GM21825 (cell line): ENCODE data around the gene BICD2.

ENCODE experiments used
- ATAC-seq: cut with Tn5 transposase; IDR thresholded peaks from one replicate; pipeline ENCODE4 v1.9.1; 2021; ENCODE audit warnings: mild to moderate bottlenecking, moderate library complexity; ENCODE audit not compliant: unreplicated experiment

BICD2 gene

DNA sequence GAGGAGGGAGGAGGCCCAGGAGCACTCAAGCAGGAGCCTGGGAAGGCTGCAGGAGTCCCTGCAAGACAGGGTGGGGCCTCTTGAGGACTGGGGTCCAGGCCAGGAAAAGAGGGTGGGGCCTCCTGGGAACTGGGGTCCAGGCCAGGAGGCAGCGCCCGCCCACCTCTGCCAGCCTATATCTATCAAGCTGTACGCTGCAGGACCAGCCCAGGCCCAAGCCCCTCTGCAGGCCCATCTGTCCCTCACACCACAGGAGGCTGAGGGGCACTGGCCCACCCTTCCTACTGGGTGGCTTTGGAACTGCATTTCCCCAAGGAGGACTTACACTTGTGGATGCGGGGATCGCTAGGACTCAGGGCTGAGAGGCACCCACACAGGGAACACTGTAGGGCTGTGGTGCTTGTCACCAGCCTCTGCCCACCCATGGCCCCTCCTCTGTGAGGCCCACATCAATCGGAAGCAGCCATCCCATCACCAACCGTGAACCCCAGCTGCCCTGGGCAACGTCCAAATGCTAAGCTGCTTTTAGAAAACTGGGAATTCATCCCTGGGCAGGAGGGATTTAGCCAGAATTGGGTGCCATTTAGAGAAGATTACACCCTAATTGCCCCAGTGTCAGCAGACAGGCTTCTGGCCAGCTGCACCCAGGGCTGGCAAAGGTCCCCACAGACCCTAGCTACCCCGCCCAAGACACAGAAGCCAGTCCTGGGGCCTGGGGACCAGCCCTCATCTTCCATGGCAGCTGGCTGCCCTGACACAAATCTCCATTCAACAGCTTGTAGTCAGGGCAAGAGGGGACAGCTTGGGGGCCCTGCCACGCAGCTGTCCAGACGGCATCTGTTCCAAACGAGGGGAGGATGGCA, 15.3 kb downstream of the BICD2 start:
- no peak for ATAC-seq

DNA sequence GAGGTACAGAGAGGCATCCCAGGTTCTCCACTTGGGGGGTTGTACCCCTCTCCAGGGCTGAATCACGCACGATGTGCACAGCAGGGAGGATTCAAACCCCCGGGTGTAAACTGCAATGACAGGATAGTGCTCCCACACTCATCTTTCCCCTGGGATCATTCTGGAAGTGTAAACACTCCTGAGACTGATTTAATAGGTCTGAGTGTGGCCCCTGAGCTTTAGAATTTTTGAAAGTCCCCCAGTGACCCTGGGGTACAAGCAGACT, 16.5 kb downstream of the BICD2 start:
- ATAC-seq, result no peak

DNA sequence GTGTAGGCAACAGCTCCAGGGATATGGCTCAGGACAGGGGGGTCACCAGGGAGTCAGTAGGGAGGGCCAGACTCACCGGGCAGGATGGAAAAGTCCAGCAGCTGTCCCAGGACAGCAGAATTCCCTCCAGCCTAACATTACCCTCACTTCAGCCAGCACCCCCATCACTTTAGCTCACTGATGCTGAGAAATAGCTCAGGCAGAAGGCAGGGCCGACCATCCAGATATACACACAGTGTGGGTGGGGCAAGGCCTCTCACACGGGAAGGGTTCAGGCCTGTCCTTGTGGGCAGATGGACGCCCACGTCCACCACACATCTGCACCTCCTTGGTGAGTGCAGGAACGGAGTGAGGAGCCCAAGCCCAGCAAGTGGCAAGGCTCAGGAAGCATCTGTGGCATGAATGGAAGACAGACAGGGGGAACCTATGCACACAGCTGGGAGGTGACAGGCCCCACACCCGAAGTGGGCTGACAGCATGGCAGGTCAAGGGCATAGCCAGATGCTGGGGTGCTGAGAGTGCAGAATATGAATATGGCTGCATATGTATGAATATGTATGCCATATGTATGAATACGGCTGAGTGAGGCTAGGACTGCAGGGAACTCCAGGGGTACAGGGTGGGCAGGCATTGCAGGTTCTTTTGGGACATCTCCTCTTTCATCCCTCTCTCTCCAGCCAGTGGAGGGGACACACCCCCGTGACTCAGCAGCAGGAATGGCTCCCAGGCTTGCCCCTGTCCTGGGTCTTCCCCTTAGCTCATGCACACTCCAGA, 17.0 kb downstream of the BICD2 start:
- ATAC-seq, result no peak

DNA sequence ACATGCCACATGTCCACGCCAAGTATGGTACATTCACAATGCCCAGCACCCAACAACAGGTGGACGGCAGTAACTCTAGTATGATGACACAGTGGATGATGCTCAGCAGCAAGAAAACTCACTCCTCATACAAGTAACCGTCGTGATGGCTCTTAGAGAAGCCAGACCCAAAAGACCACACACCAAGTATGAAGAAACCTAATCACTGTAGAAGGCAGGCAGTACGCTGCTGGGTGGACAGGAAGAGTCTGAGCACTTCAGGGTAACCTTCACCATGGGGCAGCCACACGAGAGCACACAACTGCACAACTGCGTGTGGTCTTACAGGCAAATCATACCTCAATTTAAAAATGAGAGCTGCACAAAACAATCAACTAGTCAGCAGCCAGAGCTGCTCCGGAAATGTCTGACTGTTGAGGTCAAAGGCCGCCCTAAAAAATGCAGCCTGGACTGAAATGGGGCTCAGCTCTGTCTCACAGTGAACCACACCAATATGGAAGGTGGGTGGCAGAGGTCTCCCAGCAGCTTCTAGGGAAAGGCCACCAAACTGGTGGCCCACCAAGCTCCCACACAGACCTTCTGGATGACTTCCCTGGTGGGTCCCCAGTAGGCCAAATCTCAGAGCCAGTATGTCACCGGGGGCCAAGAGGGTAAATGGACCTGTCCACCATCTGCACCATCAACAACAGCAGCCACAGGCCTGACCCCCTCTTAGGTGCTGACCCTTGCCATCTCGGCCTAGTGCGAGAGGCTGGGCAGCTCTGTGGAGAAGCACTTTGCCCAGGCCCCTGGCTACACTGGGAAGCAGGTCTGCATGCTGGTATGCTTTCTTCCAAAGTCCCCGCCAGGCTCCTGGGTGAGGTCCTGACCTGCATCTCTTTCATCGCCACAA, 17.8 kb downstream of the BICD2 start:
- no peak for ATAC-seq

DNA sequence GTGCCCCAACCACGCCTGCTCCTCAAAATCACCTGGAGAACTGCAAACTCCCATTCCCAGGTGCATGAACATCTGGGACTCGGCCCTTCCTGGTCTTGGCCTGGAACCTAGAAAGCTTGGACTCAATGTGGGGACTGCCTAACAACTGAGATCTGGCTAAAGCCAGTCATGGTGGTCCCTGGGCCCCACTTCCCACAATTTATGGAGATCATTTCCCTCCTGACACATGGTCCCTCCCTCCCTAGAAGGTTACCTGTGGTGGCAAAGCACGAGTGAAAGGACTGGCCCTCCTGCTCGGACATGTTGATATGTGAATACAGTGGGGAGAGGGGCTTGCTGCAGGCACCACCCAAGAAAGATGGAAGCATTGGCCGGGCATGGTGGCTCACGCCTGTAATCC, 18.8 kb downstream of the BICD2 start:
- no peak for ATAC-seq

- no peak for ATAC-seq
Observed at GRCh38 chr9:92745331-92745730, 19.3 kb downstream of the BICD2 start.

DNA sequence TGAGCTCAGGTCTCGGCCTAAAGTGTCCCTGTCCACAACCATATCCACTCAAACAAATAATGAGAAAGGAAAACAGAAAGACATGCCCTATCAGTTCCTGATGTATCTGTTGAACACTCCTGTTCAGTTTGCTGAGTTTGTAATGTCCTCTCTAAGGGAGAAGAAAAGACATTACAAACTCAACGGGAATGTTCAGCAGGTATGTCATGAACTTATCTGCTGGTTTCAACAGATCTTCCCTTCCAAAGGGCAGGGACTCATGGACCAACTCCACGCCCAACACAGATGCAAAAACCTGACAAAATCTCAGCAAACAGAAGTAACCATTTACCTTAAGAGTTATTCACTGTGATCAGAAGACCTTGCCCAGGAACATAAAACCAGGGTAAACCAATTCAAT, 23.7 kb downstream of the BICD2 start:
- no peak for ATAC-seq

DNA sequence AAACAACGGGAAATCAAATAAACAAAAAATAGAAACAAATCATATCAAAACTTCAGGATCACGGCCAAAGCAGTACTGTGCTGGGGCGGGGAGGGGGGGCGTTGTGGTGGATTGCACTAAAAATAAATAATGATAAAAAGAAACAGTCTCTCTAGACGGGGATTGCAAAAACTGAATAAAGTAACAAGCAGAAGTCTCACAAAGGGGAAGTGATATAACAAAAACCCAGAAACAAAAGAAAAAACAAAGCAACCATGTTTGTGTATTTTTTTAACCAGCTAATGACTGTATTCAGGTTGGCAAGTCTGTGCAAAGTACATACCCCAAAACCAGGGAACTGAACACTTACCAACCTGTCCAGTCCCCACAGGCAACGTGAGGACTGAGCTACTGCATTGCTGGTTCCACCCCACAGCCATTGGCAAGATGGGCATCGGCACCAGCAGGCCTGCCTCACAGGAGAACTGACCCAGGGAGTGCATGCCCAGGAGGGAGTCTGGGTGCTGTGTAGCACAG, 24.1 kb downstream of the BICD2 start:
- no peak for ATAC-seq

DNA sequence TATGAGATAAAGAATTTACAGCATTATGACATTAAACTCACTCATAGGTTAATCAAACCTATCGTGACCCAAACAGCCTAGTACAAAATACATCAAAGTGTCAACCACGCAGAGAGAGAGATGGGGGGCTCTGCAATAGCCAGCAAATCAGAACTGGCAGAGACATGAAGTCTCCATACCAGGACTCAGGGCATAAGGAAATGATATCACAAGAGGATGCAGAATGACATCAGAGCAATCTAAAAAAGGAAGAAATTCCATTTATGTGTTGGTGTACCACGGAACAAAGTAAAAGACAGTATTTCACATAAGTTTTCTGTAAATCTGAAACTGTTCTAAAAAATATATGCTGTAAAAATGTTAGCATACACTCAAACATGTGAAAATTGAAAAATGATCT, 24.6 kb downstream of the BICD2 start:
- ATAC-seq, result no peak

DNA sequence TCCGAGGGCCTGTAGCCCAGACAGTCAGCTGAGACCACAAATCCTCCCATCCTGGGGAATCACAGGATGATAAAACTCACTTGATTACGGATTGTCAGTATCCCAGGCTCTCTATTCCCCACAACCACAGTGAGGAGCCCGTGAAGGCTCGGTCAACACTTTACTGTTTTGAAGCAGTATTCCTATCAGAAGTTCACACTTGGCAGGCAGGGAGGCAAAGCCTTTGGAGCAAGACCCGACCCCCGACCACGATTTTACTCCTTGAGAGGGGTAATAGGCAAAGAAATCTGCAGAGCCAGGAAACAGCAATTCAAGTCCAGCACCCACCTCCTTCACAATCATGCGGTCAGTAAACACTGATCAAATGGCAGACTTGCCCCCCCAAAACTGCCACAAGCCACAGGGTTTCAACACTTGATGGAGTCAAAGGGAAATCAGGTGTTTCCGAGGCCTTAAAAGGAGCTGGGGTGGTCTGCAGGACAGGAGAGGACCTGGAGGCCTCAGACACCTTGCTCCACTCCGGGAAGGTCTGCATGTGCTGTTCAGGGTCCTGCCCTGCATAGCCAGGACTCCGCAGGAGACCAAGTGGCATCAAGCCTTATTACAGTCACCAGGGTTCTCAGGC, 25.2 kb downstream of the BICD2 start:
- ATAC-seq, result no peak

DNA sequence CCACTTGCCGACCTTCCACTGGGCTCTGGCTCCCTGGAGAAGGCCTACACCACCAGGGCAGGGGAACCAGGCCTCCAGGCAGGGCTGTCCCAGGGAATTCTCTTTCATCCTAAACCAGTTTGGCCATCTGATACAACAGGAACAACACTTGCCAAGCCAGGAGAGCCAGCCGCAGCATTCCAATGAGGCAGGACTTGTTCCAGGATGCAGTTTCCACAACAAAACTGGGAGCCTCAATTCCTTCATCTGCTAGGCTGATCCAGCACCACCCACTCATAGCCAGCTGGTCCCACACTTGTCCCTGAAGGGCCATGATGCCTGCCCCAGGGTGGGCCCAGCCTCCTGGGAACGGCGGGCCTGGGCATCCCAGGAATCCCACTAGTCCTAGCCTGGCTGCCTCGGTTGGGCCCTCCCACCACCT, 26.0 kb downstream of the BICD2 start:
- ATAC-seq, result no peak

DNA sequence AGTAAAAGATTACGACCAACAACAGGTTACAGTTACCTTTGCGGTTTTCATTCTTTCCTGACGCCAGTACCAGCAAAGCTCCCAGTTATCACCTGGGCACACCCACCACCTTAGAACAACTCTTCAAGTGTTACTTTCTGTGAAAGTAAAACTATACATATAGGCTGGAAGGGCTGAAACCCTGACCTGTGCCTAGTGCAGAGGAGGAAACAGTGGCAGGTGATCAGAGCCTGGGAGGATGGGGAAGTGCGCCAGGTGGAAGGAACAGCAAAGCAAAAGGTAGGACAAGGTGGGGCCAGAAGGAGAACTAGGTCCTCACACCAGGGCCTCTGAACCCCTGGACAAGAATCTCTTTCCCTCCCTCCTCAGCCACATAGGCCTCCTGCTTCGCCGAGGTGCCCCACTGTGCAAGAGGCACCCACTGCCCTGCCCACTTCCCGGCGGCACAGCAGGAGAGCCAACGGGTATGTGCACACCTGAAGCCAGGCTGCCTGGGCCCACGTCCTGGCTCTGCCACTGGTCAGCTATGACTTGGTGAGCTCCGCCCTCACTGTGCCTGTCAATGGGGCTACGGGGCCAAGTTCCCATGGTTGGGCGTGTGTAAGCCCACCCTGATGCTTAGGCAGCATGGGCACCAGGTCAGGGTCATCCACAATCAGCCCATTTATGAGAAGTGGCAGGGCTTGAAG, 26.9 kb downstream of the BICD2 start:
- ATAC-seq, result no peak

DNA sequence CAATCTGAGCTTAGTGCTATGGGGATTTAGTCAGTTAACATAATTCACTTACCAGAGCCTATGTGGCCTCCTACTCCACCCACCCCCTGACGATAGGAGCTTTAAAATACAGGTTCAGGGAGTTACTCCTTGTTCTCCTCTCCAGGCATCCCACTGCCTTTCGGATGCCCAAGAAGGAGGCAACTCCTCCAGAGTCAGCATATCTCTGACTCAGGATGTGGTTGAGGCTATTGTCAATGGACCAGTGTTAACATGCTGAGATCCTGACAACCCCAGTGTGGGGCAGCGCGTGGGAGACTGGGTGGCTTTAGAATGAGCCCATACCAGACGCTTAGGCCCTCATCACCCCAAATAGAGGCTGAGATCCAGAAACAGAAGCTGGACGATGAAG, 27.4 kb downstream of the BICD2 start:
- no peak for ATAC-seq

DNA sequence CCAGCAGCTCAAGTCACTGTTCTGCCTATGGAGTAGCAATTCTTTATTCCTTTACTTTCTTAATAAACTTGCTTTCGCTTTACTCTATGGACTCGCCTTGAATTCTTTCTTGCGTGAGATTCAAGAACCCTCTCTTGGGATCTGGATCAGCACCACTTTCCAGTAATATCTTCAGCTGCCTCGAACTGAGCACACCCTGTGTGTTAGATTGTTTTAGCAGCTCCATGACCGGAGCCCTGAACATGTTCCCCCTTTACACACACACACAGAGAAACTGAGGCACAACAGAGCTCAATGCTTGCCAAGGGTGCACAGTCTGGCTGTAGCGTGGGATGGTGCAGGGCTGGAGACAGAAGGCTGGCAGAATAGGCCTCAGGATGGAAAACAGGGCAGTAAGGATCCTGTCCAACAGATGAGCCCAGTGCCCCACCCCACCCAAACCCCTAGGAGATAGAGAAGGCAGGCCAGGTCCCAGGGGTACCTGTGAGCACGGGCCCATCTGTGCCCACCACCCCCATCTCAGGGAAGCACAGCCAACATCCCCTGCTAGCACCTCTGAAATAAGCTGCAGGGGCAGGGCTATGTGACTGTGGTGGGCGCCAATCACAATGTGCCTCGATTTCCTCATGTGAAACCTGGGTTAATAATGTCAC, 27.9 kb downstream of the BICD2 start:
- ATAC-seq, result no peak

GRCh38 chr9:92735636-92736562, 28.7 kb downstream of the BICD2 start:
- ATAC-seq, result no peak

GRCh38 chr9:92734931-92735635, 29.6 kb downstream of the BICD2 start:
- no peak for ATAC-seq

GRCh38 chr9:92730897-92731296, 33.7 kb downstream of the BICD2 start:
- ATAC-seq, result no peak

GRCh38 chr9:92729735-92730155, 34.9 kb downstream of the BICD2 start:
- no peak for ATAC-seq
